DOHH2 (cell line): ENCODE measurements around the gene TMEM119.

Source experiments
- CTCF ChIP-seq: fragments of 200-600 bp; sonication (generic); IDR thresholded peaks from one replicate; pipeline ENCODE4 v1.5.1; 2014; ENCODE audit warnings: antibody characterized with exemption, mild to moderate bottlenecking, low read depth, low read length; ENCODE audit not compliant: poor library complexity, severe bottlenecking
- EZH2phosphoT487 ChIP-seq: fragments of 200-600 bp; sonication (generic); IDR thresholded peaks from 2 replicates; pipeline ENCODE4 v1.6.1; 2017; ENCODE audit warnings: borderline replicate concordance, mild to moderate bottlenecking, antibody characterized with exemption, low read length, moderate library complexity, mixed read lengths

GRCh38 chr12:108635201-108635996 is 37.5 kb upstream of the TMEM119 start:
- no peak for TF ChIP-seq CTCF
- TF ChIP-seq EZH2phosphoT487 = no peak
